GM18519 (cell line): ENCODE data around the gene EFNA2.

Source experiments
- ATAC-seq: cut with Tn5 transposase; IDR thresholded peaks from one replicate; pipeline ENCODE4 v1.9.1; 2021; ENCODE audit warnings: mild to moderate bottlenecking, moderate library complexity; ENCODE audit not compliant: unreplicated experiment, low FRiP score

EFNA2 gene

GRCh38 chr19:1259876-1260748 lies 25.6 kb upstream of the EFNA2 start:
- ATAC-seq, result no peak

- ATAC-seq, result peak; percentile 41
These were observed 24.7 kb upstream of the EFNA2 start for GRCh38 chr19:1260749-1261537.

GRCh38 chr19:1261538-1261797 lies 24.2 kb upstream of the EFNA2 start:
- ATAC-seq, result no peak

- no peak for ATAC-seq
These were observed 23.7 kb upstream of the EFNA2 start for GRCh38 chr19:1261798-1262622.

GRCh38 chr19:1262623-1263123 lies 23.0 kb upstream of the EFNA2 start:
- ATAC-seq, result no peak

GRCh38 chr19:1263188-1263587 lies 22.5 kb upstream of the EFNA2 start:
- ATAC-seq, result no peak

- no peak for ATAC-seq
These were observed 20.7 kb upstream of the EFNA2 start for GRCh38 chr19:1264801-1265614.

GRCh38 chr19:1265615-1266128 lies 20.0 kb upstream of the EFNA2 start:
- no peak for ATAC-seq

GRCh38 chr19:1266129-1266915 lies 19.4 kb upstream of the EFNA2 start:
- ATAC-seq, result no peak

GRCh38 chr19:1266916-1267476 lies 18.7 kb upstream of the EFNA2 start:
- no peak for ATAC-seq

GRCh38 chr19:1267477-1268225 lies 18.0 kb upstream of the EFNA2 start:
- no peak for ATAC-seq

GRCh38 chr19:1268226-1269064 lies 17.2 kb upstream of the EFNA2 start:
- no peak for ATAC-seq

GRCh38 chr19:1269065-1269477 lies 16.6 kb upstream of the EFNA2 start, which contains the start of gene CIRBP:
Gene CIRBP, plus strand, starts transcription at chr19:1269332. Its CDS starts 1,602 bp downstream, at chr19:1270934.
- peak; percentile 32 for ATAC-seq

GRCh38 chr19:1269478-1270212 lies 16.0 kb upstream of the EFNA2 start:
- peak; percentile 17 for ATAC-seq

GRCh38 chr19:1270213-1270853 lies 15.3 kb upstream of the EFNA2 start:
- ATAC-seq, result no peak
